OCI-LY7 (cell line): ENCODE results near the gene BTRC.
A peak's percentile ranks its signal among the peaks of the same experiment; 100 is the strongest.

Experiments
- CTCF ChIP-seq: fragments of 200-600 bp; sonication (generic); conservative IDR thresholded peaks from 2 replicates; pipeline ENCODE4 v1.5.1; 2014; ENCODE audit warnings: mild to moderate bottlenecking, antibody characterized with exemption, low read length, moderate library complexity, mixed read lengths
- EZH2phosphoT487 ChIP-seq: fragments of 200-600 bp; sonication (generic); IDR thresholded peaks from 2 replicates; pipeline ENCODE4 v1.6.1; 2018; ENCODE audit warnings: low read depth, borderline replicate concordance, mild to moderate bottlenecking, mixed run types, antibody characterized with exemption, low read length, moderate library complexity, mixed read lengths

- TF ChIP-seq CTCF = peak; percentile 86
- no peak for TF ChIP-seq EZH2phosphoT487
Observed at GRCh38 chr10:101441541-101442455, 87.8 kb downstream of the BTRC start.
